CD4-positive, alpha-beta T cell treated with Interleukin-17A for 1 hour (primary cell): ENCODE results near the gene SMG9.

Experiments used
- DNase-seq: peaks from one replicate; pipeline ENCODE4 v3.0.0-alpha.2; 2020

The SMG9 gene

DNA sequence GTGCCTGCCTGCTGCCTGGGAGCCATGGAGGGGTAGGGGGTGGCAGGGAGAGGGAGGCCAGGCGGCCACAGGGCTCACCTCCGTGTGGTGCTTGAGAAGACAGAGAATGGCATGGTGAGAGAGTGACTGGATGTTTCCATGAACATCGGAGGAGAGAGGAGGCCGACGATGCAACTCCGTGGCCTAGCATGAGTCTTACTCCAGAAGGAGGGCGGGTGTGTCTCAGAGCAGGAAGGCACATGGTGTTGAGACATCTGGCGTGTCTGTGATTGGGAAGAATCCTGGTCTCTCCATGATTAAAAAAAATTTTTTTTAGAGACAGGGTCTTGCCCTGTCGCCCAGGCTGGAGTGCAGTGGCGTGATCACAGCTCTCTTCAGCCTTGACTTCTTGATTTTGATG is 33.8 kb downstream of the SMG9 start:
- no peak for DNase-seq

DNA sequence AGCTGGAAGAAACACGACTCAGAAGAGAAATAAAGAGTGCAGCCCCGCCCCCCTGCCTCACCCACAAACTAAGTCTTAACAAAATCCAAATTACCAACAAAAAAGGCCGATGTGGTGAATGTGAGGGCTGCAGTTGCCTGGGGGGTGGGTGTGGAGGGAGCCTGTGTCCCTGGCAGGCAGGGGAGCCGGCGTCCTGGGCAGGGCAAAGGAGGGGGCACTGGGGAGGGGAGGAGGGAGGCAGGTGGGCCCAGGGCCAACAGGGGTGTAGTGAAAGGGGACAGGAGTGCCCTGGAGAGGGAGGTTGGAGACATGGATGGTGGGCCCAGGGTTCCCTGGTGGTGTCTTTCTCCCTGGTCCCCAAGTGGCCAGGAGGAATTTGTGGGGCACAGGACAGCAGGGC is 34.8 kb downstream of the SMG9 start:
- no peak for DNase-seq

DNA sequence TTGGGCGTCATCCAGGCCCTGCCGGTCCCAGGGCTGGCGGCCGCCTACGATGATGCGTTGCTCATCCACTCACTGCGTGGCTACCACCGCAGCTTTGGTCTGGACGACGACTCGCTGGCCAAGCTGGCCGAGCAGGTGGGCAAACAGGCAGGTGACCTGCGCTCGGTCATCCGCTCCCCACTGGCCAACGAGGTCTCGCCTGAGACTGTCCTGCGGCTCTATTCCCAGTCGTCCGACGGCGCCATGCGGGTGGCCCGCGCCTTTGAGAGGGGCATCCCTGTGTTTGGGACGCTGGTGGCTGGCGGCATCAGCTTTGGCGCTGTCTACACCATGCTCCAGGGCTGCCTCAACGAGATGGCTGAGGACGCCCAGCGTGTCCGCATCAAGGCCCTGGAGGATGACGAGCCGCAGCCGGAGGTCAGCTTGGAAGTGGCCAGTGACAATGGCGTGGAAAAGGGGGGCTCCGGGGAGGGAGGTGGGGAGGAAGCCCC is 35.3 kb downstream of the SMG9 start:
- DNase-seq, result no peak

DNA sequence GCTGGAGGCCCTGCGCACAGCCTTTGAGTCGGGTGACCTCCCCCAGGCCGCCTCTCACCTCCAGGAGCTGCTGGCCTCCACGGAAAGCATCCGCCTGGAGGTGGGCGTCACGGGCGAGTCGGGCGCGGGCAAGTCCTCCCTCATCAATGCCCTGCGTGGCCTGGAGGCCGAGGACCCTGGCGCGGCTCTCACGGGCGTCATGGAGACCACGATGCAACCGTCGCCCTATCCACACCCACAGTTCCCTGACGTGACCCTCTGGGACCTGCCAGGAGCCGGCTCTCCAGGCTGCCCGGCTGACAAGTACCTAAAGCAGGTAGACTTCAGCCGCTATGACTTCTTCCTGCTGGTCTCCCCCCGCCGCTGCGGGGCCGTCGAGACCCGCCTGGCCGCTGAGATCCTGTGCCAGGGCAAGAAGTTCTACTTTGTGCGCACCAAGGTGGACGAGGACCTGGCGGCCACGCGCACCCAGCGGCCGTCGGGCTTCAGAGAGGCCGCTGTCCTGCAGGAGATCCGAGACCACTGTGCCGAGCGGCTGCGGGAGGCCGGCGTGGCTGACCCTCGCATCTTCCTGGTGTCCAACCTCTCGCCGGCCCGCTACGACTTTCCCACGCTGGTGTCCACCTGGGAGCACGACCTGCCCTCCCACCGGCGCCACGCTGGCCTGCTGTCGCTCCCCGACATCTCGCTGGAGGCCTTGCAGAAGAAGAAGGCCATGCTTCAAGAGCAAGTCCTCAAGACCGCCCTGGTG is 36.0 kb downstream of the SMG9 start:
- no peak for DNase-seq

DNA sequence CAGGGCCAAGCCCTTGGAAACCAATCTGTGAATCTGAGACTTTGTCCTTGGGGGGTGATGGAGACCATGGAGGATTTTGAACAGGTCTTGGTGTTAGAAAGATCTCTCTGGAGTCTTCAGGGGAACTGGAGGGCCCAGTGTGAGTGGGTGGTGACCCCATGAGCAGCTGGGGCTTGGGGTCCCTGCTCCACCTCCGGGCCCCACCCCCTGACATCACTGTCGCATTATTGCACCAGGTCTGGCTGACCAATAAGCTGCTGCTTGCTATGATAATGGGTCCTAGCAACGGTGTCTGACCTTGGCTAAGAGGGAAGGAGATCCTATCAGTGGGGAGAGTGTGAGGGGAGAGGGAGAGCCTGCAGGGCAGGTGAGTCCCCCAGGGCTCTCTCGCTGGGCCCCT is 39.0 kb downstream of the SMG9 start, which contains the start of gene IRGC:
TSS of gene IRGC (plus strand) at position 301 of the 400 bp plus-strand sequence. CDS start 2,483 bp downstream, outside the sequence.
- DNase-seq, result no peak

DNA sequence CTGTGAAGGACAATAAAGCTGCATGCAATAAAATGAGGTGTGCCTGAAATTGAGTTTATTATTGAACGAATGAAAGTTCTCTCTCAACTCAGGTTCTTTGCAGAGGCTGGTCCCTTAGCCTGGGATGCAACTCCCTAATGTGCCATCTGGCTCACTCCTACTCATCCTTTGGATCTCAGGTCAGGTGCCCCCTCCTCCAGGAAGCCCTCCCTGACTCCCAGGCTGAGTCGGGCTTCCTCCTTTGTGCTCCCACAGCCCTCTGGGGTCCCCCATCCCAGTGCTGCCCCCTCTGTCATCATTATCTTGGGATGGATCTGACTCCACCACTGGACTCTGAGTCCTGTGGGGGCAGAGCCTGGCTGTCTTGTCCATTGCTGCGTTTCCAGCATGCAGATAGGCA is 41.6 kb downstream of the SMG9 start:
- no peak for DNase-seq

DNA sequence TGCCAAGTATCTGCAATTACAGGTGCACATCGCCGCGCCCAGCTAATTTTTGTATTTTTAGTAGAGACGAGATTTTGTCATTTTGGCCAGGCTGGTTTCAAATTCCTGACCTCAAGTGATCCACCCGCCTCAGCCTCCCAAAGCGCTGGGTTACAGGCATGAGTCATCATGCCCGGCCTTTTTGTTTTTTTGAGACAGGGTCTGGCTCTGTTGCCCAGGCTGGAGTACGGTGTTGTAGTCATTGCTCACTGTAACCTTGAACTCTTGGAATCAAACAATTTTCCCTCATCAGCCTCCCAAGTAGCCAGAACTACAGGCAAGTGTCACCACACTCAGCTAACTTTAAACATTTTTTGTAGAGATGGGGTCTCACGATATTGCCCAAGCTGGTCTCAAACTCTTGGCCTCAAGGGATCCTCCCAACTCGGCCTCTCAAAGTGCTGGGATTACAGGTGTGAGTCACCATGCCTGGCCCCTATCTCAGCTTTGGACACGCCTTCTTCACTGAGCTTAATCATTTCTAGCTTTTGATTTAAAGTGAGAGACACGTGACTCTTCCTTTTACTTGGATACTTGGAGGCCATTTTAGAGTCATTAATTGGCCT is 42.9 kb downstream of the SMG9 start:
- no peak for DNase-seq

DNA sequence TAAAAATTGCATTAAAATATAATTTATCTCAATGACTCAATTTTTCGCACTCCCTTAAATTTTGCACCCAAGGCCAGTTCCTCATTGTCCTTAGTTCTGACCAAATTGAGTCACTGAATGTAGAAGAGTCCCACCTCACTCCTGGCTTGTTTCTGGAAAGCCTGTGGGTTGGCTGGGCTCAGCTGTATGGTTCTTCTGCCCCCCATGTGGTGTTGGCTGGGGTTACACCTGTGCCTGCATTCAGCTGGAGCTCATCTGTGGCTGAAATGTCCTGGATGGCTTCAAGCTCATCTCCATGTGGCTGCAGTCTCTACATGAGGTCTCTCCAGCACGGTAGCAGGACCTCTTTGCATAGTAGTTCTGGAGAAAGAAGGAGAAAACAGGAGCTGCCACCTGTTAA is 46.0 kb downstream of the SMG9 start:
- no peak for DNase-seq

DNA sequence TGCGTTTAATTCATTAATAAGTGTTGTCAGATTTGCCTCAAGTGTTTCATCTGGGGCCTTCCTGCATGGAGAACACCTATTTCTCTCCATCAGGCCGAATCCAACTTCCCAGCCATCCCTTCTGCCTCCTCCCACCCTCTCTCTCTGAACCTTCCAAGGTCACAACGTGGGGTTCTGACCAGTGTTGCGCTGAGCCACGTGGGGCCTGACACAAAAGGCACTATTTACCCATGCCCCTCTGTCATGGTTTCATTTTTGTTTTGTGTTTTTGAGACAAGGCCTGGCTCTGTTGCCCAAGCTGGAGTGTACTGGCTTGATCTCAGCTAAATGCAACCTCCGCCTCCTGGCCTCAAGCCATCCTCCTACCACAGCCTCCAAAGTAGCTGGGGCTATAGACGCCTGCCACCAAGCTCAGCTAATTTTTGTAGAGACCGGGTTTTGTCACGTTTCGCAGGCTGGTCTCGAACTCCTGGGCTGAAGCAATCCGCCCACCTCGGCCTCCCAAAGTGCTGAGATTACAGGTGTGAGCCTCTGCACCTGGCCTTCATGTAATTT is 47.5 kb downstream of the SMG9 start:
- no peak for DNase-seq

DNA sequence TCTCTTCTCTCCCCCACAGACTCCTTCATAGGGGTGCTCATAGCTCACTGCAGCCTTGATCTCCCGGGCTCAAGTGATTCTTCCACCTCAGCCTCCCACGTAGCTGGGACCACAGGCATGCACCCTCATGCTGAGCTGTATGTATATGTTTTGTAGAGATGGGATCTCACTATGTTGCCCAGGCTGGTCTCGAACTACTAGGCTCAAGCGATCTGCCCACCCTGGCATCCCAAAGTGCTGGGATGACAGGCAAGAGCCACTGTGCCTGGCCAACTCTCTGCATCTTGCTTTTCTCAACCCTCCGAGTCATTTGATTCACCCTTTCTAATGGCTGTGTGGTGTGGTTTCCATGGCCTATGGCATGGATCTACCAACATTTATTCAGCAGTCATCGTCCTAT is 49.0 kb downstream of the SMG9 start:
- no peak for DNase-seq

DNA sequence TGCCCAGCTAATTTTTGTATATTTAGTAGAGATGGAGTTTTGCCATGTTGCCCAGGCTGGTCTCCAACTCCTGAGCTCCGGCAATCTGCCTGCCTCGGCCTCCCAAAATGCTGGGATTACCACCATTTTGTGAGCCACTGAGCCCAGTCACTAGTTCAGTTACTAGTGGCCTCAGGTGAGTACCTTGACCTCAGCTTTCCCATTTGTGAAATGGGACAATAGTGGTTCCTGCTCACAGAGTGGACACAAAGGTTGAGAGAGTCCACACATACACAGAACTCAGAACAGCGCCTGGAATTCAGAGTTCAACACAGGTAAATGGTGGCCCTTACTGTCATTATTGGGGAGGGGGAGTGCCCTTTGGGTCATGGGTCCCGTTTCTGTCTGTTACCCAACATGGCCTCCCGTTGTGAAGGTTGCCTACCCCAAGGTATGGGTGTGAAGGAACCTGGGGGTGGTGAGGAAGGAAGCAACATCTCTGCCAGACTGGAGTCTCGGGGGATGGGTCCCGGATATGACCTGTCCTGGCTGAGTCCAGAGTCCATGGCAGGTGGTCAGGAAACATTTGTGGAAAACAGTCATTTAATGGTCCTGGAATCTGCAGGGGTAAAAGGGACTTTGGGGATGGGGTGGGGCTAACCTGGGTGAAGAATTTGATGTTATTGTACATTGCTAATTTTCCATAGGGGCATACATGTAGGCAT is 50.6 kb downstream of the SMG9 start:
- DNase-seq, result no peak

DNA sequence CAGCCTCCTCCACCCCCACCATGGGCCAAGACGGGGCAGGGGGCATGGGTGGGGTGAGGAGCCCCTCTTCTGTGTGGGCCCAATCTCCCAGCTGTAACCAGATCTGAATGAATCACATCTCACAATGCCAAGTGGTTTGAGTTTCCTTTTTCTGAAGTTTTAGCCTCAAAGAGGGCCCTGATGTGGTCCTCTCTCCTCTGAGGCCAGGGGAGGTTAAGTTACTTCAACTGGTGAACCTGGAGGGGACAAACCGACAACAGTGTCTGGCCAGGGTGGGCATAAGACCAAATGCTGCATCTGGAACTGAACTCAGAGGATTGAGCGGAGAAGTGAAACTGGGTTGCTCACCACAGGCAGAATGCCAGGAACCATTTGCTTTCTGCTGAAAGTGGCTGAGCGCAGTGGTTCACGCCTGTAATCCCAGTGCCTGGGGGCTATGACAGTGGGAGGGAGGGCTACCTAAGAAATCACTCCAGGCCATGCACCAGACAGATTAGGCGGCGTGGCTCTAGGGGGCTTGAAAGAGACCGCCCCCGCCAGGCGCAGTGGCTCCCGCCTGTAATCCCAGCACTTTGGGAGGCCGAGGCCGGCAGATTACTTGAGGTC is 54.3 kb downstream of the SMG9 start:
- peak; percentile 14 for DNase-seq

DNA sequence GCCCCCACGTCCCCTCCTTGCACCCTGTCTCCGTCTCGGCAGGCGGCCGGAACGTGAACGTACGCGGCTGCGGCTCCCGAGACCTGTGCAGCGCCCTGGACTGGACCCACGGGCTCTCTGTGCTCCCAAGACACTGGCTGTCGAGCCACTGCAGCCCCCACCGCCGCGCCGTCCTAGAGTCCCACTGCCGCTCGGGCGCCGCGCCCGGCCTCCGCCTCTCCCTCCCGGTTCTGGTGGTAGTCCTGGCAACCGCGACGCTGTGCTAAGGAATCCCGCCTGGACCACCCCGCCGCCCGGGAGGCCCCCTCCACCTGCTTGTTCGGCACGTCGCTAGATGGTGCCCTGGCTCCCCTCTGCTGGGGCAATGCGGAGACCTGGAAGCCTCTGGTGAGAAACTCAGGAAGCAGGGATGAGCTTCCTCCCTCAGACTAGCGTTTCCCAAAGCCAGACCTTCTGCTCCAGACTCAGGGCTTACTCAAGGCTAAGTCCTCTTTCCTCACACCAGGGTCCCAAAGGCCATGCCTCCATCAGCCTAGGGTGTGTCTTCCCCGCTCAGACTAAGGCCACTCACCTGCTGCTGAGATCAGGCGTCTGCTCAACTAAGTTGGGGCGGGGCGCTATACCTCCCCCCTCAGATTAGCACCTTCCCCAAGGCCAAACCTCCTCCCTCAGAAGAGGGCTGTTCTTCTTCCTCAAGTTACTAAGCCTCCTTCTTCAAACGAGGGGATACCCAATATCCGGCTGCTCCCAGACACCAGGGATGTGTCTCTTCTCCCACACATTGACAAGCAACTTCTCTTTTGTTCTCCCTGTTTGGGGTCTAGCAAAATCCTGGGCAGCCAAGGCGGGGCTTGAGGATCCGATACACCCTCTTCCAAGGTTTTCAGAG is 55.0 kb downstream of the SMG9 start:
- DNase-seq, result no peak

DNA sequence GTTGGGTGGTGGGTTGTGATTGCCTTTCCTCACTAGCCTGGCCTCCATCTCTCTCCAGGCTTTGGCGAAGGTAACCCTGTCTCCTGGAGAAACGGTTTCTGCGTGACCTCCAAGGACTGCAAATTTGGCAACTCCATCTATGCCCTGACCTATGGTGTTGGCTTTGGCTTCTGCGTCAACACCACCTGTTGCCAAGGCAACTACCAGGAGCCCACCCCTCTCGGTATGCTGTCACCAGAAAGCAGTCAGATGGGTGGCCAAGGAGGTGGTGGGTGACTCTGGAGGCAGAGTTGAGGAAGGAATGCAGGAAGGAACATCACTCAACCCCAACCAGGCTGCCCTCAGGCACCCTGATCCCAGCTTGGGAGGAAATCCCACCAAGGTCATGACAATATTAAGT is 57.5 kb downstream of the SMG9 start:
- no peak for DNase-seq

DNA sequence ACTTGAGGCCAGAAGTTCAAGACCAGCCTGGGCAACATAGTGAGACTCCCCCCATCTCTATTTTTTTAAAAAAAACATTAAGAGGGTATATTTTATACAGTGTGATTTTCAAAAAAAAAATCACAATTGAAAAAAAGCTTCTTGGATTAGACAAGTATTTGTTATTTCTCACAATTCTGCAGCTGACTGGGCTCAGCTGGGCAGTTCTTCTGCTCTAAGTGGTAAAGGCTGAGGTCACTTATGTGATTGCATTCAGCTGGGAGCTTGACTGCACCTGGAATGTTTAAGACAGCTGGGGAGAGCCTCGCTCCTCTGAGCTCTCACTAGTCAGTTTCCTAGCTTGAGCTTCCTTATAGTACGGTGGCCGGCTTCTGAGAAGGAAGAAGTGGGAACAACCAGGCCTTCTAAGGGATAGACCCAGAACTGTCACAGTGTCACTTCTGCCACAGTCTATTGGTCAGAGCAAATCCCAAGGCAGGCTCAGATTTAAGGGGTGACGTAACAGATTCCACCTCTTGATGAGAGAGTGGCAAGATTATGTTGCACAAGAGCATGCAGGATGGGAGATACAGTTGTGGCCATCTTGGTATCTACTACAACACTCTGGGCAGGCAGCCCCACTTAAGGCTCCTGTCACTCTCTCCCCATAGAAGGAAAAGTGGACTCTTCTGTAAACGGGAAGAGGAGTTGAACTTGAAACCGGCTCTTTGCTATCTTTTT is 58.6 kb downstream of the SMG9 start:
- DNase-seq, result no peak

DNA sequence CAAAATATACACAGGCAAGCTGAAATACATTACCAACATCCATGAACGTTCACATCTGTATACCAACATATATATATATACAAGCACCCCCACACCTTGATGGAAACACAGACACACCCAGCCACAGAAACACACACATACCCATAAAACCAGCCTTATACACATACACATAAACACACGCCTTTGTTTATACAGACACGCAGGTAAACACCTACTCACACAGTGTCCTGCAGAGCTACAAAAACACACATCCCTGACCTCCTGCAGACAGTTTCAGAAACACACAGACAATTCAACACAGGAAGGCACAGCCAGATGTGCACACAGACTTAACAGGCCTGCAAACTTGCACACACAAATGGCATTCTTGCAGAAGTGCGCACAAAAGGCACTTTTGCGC is 60.2 kb downstream of the SMG9 start:
- DNase-seq, result no peak

DNA sequence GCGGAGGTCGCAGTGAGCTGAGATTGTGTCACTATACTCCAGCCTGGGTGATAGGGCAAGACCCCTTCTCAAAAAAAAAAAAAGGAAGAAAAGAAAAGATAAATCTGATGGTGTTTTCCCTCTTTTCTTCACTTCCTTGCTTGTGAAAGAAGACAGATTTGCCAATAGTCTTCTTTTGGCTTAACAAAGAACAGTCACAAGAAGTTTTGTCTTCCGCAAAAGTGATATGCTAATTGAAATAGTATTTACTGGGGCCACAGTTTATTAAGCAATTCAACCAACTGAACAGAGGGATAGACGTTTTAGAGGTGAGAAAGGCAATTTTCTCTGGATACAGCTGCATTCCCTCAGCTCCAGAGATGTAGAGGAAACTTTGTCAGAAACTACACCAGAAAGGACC is 61.9 kb downstream of the SMG9 start:
- no peak for DNase-seq

DNA sequence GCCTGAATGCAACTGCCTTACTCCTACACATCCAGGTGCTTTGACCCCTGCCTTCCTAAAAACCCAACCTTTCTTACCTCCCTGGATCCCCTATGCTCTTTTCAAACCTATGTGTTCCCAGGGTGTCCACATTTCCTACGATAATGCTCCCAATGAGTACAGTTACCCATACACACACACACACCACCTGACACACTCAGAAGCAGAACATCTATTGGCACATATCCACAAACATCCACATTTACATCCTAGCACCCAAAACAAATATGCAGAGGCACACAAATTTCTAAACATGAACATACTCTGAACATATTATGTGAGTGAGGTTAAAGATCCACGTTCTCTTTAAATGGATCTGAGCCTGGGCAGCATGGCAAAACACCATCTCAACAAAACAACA is 62.4 kb downstream of the SMG9 start:
- DNase-seq, result no peak

DNA sequence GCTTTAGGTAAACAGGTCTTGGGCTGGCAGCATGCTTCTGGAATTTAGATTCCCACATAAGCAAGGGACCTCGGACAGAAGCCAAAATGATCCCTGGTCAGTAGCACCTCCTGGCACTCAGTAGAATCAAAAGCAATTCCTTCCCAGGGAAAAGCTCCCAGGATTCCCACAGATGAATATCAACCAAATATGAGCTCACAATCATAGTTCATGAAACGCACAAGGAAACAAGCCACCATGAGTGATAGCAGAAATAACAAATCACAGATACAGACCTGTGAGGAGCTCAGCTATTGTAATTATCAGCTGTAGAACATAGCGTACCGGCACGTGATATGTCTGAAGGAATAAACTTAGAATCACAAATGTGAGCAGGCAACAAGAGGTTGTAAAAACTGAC is 63.0 kb downstream of the SMG9 start:
- DNase-seq, result no peak

DNA sequence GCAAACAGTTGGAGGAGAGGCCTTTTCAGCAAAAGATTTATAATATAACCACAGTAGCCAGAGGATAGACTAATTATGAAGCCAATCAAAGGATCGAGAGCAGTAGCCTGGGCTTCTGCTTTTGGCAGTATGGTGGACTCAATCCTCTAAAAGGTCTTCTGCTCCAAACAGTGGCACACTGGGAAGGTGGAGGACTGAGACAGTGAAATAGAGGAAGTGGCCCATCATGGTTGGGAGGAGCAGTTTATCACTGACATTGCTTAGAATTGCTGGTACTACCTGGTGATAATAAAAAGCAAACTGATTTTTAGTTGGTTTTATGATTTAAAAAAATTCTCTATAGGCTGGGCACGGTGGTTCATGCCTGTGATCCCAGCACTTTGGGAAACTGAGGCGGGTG is 63.9 kb downstream of the SMG9 start:
- no peak for DNase-seq

DNA sequence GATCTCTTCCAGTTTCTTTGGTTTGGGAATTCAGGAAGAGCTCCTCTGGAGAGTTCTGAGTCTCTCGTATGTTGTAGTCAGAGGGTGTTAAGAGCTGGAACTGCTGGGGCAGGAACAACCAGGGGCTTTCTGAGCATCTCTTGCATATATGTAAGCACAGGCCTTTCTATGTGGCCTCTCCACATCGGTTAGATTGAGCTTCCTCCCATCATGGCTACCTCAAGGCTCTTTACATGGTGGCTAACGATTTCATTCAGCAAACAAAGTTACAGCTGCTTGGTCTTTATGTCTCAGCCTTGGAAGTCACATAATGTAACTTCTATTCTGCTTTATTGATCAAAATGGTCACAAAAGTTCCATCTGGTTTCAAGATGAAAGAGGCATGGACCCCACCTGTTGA is 64.3 kb downstream of the SMG9 start:
- DNase-seq, result no peak
